GM12878 (cell line): ENCODE data around the gene PRKCB. TPM values are rescaled to one million over a fixed set of nuclear protein-coding genes. Genes with fewer than 3 reads are reported as not detected.

Experiments
- ATAC-seq: fragments of 200-7000 bp; cut with Tn5 transposase; 3 replicates; pipeline ENCODE4 v1.9.1; 2020; ENCODE audit warnings: mild to moderate bottlenecking, moderate library complexity
- BruUV-seq: library from RNA; stranded (reverse); fragments of 400-500 nt; replicated peaks from 2 replicates; lab custom pipeline; 2021; lab: Mats Ljungman, UMichigan
- CTCF ChIA-PET: fragments of 300-600 bp; sonication (Branson Sonifier 250); formaldehyde crosslinking; extraction: SDS; loops from one replicate; lab custom pipeline; 2021; ENCODE audit warnings: inconsistent platforms; lab: Yijun Ruan, JAX
- POLR2A ChIA-PET: fragments of 350-600 bp; formaldehyde crosslinking; extraction: SDS; loops from one replicate; lab custom pipeline; 2021; ENCODE audit warnings: inconsistent platforms; lab: Charles Lee
- RAD21 ChIA-PET: fragments of 300-600 bp; sonication (Branson Sonifier 250); formaldehyde crosslinking; loops from one replicate; lab custom pipeline; 2023; ENCODE audit warnings: antibody characterized with exemption; ENCODE audit not compliant: unreplicated experiment; lab: Charles Lee
- SMC1A ChIA-PET: fragments of 300-600 bp; sonication (Branson Sonifier 250); formaldehyde crosslinking; loops from one replicate; lab custom pipeline; 2023; ENCODE audit not compliant: unreplicated experiment, uncharacterized antibody; lab: Charles Lee
- DNase-seq: peaks from one replicate; pipeline ENCODE4 v3.0.0-alpha.2; 2011; ENCODE audit warnings: low read depth, low spot score
- FAIRE-seq: peaks from 3 replicates; lab custom pipeline; 2011; peaks lifted over from hg19 to GRCh38; lab: Jason Lieb, UNC
- H2AFZ ChIP-seq: 2 replicates; pipeline ENCODE4 v1.6.0; 2011; ENCODE audit warnings: low read depth, low read length, control low read depth; ENCODE audit not compliant: control insufficient read depth
- H3K27ac ChIP-seq: 2 replicates; pipeline ENCODE4 v1.5.1; 2011; ENCODE audit warnings: control low read depth; ENCODE audit not compliant: control insufficient read depth, insufficient read depth
- H3K27me3 ChIP-seq, 2 experiments: replicated peaks in 1 of 2; 2 replicates each; pipeline versions ENCODE4 v1.6.0 to v1.6.1; 2011; ENCODE audit warnings: low read length in 1 of 2; ENCODE audit not compliant: control insufficient read depth in 2 of 2, insufficient read depth in 2 of 2
- H3K36me3 ChIP-seq, 2 experiments: 2 replicates each; pipeline ENCODE4 v1.5.1; 2011; ENCODE audit warnings: low read length in 1 of 2; ENCODE audit not compliant: control insufficient read depth in 2 of 2, insufficient read depth in 2 of 2
- H3K4me1 ChIP-seq: 2 replicates; pipeline ENCODE4 v1.6.1; 2011; ENCODE audit warnings: mild to moderate bottlenecking, low read length, moderate library complexity, mixed read lengths; ENCODE audit not compliant: control insufficient read depth, insufficient read depth
- H3K4me2 ChIP-seq: 2 replicates; pipeline ENCODE4 v1.6.0; 2011; ENCODE audit warnings: control low read depth; ENCODE audit not compliant: control insufficient read depth, insufficient read depth
- H3K4me3 ChIP-seq: fragments of 200-600 bp; sonication (generic); 2 replicates; pipeline ENCODE4 v1.5.1; 2016
- H3K79me2 ChIP-seq: 2 replicates; pipeline ENCODE4 v1.6.0; 2011; ENCODE audit warnings: low read length; ENCODE audit not compliant: control insufficient read depth, insufficient read depth
- H3K9ac ChIP-seq: 2 replicates; pipeline ENCODE4 v1.8.0; 2011; ENCODE audit warnings: low read length, control low read depth, mixed read lengths; ENCODE audit not compliant: control insufficient read depth, insufficient read depth
- H3K9me3 ChIP-seq: replicated peaks from 3 replicates; pipeline ENCODE4 v1.5.1; 2011; ENCODE audit warnings: mild to moderate bottlenecking, low read length; ENCODE audit not compliant: control insufficient read depth, insufficient read depth
- H4K20me1 ChIP-seq: 2 replicates; pipeline ENCODE4 v1.6.0; 2011; ENCODE audit not compliant: control insufficient read depth, insufficient read depth
- BACH1 ChIP-seq: fragments of 450-650 bp; IDR thresholded peaks from 2 replicates; pipeline ENCODE4 v1.6.1; 2017; ENCODE audit warnings: mild to moderate bottlenecking, borderline replicate concordance
- CEBPB ChIP-seq, 2 experiments: fragments of 150-350 bp in 1 of 2; IDR thresholded peaks; 2 replicates each; pipeline ENCODE4 v1.6.1; 2012 to 2014; ENCODE audit warnings: low read depth in 2 of 2, low read length in 2 of 2, borderline replicate concordance in 1 of 2, inconsistent platforms in 1 of 2
- FOXM1 ChIP-seq: IDR thresholded peaks from 2 replicates; pipeline ENCODE4 v1.6.1; 2012; ENCODE audit warnings: low read depth, mild to moderate bottlenecking, inconsistent platforms, low read length, moderate library complexity
- KLF5 ChIP-seq: fragments of 450-650 bp; IDR thresholded peaks from 2 replicates; pipeline ENCODE4 v1.6.1; 2014; ENCODE audit warnings: mild to moderate bottlenecking; ENCODE audit not compliant: partially characterized antibody
- NBN ChIP-seq: fragments of 450-650 bp; IDR thresholded peaks from 2 replicates; pipeline ENCODE4 v1.6.1; 2016
- NFYA ChIP-seq: IDR thresholded peaks from 2 replicates; pipeline ENCODE4 v1.6.1; 2011; ENCODE audit warnings: low read depth, mild to moderate bottlenecking, low read length, improper control_type of control experiment, borderline replicate concordance
- NR2C2 ChIP-seq: IDR thresholded peaks from 2 replicates; pipeline ENCODE4 v1.6.1; 2011; ENCODE audit warnings: borderline replicate concordance, low read depth; ENCODE audit not compliant: control insufficient read depth, insufficient read length
- RAD51 ChIP-seq: fragments of 450-650 bp; IDR thresholded peaks from 2 replicates; pipeline ENCODE4 v1.6.1; 2016; ENCODE audit warnings: moderate library complexity, mild to moderate bottlenecking, inconsistent platforms
- SMAD5 ChIP-seq: IDR thresholded peaks from 2 replicates; pipeline ENCODE4 v1.6.1; 2016; ENCODE audit warnings: antibody characterized with exemption, low read depth
- STAT3 ChIP-seq: IDR thresholded peaks from 2 replicates; pipeline ENCODE4 v1.6.1; 2011; ENCODE audit warnings: low read depth, low read length, improper control_type of control experiment
- YBX1 ChIP-seq: fragments of 450-650 bp; IDR thresholded peaks from 2 replicates; pipeline ENCODE4 v1.6.1; 2016; ENCODE audit warnings: antibody characterized with exemption
- ZBTB33 ChIP-seq: fragments of 450-650 bp; IDR thresholded peaks from 2 replicates; pipeline ENCODE4 v1.6.1; 2017; ENCODE audit warnings: mild to moderate bottlenecking
- ZBTB4 ChIP-seq: fragments of 450-650 bp; formaldehyde crosslinking; IDR thresholded peaks from 2 replicates; pipeline ENCODE4 v1.4.0; 2022; ENCODE audit warnings: mild to moderate bottlenecking, moderate library complexity
- whole genome bisulfite sequencing: methylation state at CpG from one replicate; pipeline ENCODE4 v1.1.6; 2016; ENCODE audit warnings: low lambda C conversion rate; ENCODE audit not compliant: insufficient replicate concordance, insufficient coverage; ENCODE audit errors: missing lambda C conversion rate; 5-methylcytosine and 5-hydroxymethylcytosine counted together
- in situ Hi-C: fragments of 300-500 bp; cut with MboI; formaldehyde crosslinking; loops from 9 replicates; pipeline ENCODE4 v1.14.3; 2018; ENCODE audit warnings: mixed read lengths
- intact Hi-C: fragments of 100-400 bp; cut with micrococcal nuclease; formaldehyde crosslinking; loops from one replicate; pipeline ENCODE4 v1.14.2; 2022; ENCODE audit not compliant: unreplicated experiment
- polyA plus RNA-seq, 11 experiments: library from polyadenylated mRNA; depleted of rRNA in 4 of 11; unstranded in 6 of 11; stranded (reverse) in 5 of 11; fragments of >200 nt; fragmentation: Nextera tagmentation in 4 of 11; fragmentation: Illumina TruSeq in 1 of 11; extraction: Ambion mirVana in 4 of 11; extraction: Trizol in 1 of 11; gene quantifications; 1 replicate in 1 of 11; 2 replicates in 10 of 11; pipeline versions ENCODE4 v1.2.1 to v1.2.3, GENCODE V29; 2011 to 2016; ENCODE audit warnings: inconsistent platforms in 2 of 11, missing spikeins in 2 of 11, low read depth in 1 of 11
- total RNA-seq, 4 experiments: library from RNA; depleted of rRNA in 3 of 4; stranded (reverse); fragments of >200 nt in 3 of 4; fragmentation: Illumina TruSeq in 1 of 4; extraction: Trizol in 1 of 4; gene quantifications; 2 replicates each; pipeline versions ENCODE4 v1.2.1 to v1.2.3, GENCODE V29; 2013 to 2021

Gene PRKCB
- total and polyA plus RNA-seq, 10 of the 15 experiments (the other 5 are each of a cell fraction or from before 2014, with no cell fraction given), result 21.4 to 158 (median 97.3) TPM

- Histone ChIP-seq H3K27me3 (no peaks in the 10 kb centered on the region), H2AFZ (no peak overlapping the region), H3K4me3 (no peak overlapping the region), H3K79me2 (no peaks in the 10 kb centered on the region), H3K4me1 (no peaks in the 10 kb centered on the region), H3K9me3 (no peaks in the 10 kb centered on the region), H3K4me2 (no peak overlapping the region), H3K27ac (no peak overlapping the region), H3K36me3 (peaks cover 7 to 22% of the 10 kb centered on the region in 2 experiments), H3K9ac (no peak overlapping the region), H4K20me1 (no peaks in the 10 kb centered on the region; the same call in 1 of the 2 replicates)
- ATAC-seq (no peak), DNase-seq (no peak), FAIRE-seq (no peak)
- ChIA-PET CTCF (interaction anchor here (0.6 to 1.0 kb wide), 2 partner anchors 8 to 329 kb away, joined by 3 read pairs; no protein-coding TSS in a partner anchor), RAD21 (no interaction called here), POLR2A (no interaction called here), SMC1A (interaction anchor here (0.6 kb wide), 1 partner anchor 1254 kb away, joined by 3 read pairs; no protein-coding TSS in a partner anchor)
- in situ Hi-C loops, result no loop called here
- intact Hi-C loops, result no loop called here
- 89% methylated on average over 5 of the region's 5 CpGs for WGBS
- TF ChIP-seq ZBTB33, result no peak
- no peak for TF ChIP-seq BACH1
- TF ChIP-seq FOXM1, result no peak
- no peak for TF ChIP-seq KLF5
- TF ChIP-seq NBN, result no peak
- no peak for TF ChIP-seq RAD51
- no peak for TF ChIP-seq CEBPB (IDR thresholded peaks at IDR 0.05; ENCODE audit: borderline replicate concordance in 1 of 2, low read depth in 2 of 2, low read length in 2 of 2)
- TF ChIP-seq NFYA, result no peak
- no peak for TF ChIP-seq NR2C2
- no peak for TF ChIP-seq STAT3
- no peak for TF ChIP-seq SMAD5
- TF ChIP-seq ZBTB4 (CRISPR knock-in tag), result no peak
- TF ChIP-seq YBX1, result no peak
- no TSS peak for BruUV-seq
These were observed 334.6 kb downstream of the PRKCB start for GRCh38 chr16:24170407-24170806.
